DMS114 treated with DMSO at 0.1 percent for 48 hours (cell line): ENCODE results near the gene WDR93.
"Not testable (repeated sequence)": the region's sequence is repeated elsewhere in the genome, so short reads cannot be mapped to it uniquely, and the experiment has no call there.

Source experiments
- DNase-seq: peaks from one replicate; lab custom pipeline; 2025; ENCODE audit not compliant: unreplicated experiment; lab: John Stamatoyannopoulos, UW

The WDR93 gene

DNA sequence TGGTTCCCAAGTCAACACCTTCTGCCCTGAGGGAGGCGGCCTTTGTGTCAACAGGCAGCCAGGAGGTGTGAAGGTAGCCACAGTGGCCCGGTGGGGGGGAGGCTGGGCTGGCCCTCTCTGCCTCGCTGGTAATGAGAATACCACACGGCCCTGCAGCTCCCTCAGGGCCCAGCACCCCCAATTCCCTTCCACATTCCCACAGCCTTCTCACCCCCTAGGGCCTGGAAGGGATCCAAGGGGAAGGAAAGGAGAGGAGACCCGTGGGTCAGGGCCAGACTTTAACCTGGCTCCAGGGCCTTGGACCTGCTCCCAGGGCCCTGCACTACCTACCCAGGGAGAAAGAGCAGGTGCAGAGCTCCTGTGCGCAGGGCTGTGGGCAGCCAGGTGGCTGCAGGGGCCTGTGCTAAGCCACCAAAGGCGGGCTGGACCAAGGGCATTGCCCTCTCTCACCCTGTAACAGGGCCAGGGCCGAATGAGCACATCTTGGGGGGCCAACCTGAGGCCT is 76.9 kb downstream of the WDR93 start:
- DNase-seq: no peak

DNA sequence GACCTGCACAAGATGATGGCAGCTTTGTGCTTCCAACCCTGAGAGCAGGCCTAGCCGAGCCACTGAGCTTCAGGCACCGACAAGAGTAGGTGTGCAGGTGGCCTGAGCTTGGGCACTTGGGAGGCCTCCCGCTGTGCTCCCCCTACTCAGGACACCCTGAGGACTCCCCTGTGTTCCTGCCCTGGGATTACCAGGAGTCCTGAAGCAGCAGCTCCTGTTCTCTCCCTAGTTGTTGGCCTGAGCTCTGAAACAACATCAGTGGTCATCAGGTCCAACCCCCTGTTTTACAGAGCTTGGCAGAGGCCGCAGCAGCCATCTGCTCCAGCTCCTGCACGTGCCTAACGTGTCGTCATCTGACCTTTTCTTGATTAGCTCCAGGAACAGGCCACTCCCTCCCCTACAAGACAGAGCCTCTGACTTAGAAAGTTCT is 77.5 kb downstream of the WDR93 start:
- DNase-seq: no peak

DNA sequence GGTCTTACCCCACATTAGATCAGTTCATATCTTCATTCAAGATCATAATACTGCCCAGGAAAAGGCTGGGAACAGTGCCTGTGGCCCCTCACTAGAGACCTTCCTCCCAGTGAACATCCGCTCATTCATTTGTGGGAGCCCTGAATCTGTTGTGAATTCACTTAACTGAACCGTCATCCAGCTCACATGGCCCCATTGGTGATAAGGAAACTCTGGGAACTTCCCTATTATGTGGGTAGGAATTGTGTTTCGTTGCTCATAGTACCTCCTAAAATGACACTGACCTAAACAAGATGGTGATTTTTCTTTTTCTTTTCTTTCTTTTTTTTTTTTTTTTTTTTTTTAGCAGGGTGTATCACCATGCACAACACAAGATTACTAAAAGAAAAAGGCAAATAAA is 78.8 kb downstream of the WDR93 start:
- no peak for DNase-seq

DNA sequence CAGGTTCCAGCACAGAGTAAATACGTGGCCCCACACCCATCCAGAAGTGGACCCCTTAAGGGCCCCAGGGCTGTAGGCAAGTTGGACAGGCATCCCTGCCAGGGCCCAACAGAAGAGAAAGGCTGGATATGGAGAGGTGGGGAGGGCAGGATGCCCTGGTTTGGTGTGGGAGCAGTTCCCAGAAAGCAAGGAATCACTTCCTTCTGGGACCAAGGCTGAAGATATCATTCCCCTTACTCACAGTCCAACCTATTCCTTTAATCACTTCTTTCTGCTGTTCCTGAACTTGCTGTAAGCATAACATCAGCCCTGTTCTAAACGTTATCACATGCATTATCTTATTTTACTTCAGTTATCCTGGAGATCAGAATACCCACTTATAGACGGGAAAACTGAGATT is 79.4 kb downstream of the WDR93 start:
- DNase-seq: no peak

DNA sequence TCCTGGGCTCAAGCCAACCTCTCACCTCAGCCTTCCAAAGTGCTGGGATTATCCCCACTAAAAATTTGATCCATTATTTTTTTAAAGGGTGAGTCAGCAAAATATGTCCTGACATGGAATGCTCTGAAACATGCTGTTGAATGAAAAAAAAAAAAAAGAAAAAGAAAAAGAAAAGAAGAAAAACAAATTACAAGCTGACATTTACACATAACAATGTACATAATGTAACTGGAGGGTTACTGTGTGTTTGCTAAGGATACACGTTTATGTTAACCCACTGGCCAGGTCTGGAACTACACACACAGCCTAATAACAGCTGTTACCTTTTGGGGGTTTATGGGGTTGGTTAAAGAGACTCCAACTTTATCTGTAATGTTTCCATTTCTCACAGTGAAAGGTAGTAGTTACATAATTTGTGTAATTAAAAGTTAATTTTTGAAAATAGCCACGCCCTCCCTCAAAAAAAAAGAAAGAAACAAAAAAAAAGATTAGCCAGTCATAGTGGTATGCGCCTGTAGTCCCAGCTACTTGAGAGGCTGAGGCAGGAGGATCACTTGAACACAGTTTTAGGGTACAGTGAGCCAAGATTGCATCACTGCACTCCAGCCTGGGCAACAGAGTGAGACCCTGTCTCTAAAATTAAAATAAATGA is 82.4 kb downstream of the WDR93 start:
- no peak for DNase-seq

DNA sequence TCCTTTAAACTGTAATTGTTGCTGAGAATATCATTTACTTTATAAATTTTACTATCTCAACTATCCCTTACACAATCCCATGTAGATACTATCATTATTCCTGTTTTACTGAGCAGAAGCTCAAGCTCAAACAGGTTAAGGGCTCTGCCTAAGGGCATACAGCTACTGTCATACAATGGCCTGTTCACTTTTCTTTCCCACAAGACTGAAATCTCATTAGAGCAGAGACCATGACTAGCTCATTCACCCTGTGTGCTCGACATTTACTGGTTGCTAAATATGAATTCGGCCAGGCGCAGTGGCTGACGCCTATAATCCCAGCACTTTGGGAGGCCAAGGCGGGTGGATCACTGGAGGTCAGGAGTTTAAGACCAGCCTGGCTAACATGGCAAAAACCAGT is 83.9 kb downstream of the WDR93 start:
- DNase-seq: no peak

GRCh38 chr15:89775815-89776214 is 85.2 kb downstream of the WDR93 start:
- DNase-seq: no peak

GRCh38 chr15:89776274-89777072 is 85.9 kb downstream of the WDR93 start, which contains the start of gene MESP2:
Gene MESP2, plus strand, starts transcription at chr15:89776332. Its CDS starts 26 bp downstream, at chr15:89776358.
- DNase-seq: peak; percentile 76

DNA sequence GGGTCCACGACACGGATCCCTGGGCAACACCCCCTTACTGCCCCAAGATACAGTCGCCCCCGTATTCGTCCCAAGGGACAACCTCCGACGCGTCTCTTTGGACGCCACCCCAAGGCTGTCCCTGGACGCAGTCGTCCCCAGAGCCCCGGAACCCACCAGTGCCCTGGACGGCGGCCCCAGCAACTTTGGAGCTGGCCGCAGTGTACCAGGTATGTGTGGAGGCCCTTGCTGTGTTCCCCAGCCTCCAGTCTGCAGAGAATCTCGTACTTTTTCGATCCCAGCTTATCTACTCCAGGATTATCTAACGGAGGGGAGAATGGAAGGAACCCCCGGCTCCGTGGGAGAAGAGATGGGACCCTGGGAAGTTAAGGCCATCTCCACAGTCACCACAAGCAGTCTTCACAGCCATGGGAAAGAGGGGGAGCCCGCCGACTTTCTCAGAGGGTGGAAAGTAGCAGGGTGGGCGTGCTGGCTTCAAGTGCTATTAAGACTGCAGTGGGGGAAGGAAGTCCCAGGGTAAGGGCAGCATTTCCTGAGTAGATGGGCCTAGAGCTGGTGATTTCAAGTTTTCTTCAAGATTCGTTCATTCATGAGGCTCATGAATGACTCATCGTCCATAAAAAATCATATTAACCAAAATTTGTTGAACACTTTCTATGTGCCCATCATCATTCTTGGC is 86.6 kb downstream of the WDR93 start:
- no peak for DNase-seq

GRCh38 chr15:89777782-89778380 is 87.3 kb downstream of the WDR93 start:
- DNase-seq: no peak

DNA sequence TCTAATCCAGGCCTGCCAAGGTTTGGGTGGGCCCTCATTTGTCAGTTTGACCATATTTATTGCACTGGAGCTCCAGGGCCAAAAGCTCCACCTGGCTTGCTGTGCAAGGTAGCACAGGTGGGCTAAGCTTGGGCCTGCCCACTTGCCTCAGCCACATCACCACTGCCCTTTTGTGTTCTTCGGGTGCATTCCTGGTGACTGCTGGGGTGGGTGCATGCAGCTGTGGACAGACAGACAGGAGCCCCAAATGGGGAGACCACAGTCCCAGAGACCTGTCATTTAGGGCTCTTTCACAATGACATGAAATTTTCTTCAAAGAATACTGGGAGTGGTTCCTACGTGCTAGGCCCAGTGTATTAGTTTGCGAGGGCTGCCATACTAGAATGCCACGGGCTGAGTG is 88.2 kb downstream of the WDR93 start:
- no peak for DNase-seq

- DNase-seq: no peak
Measured at GRCh38 chr15:89780601-89781000, 90.0 kb downstream of the WDR93 start.

GRCh38 chr15:89781055-89781454 is 90.4 kb downstream of the WDR93 start:
- no peak for DNase-seq

GRCh38 chr15:89781891-89782618 is 91.4 kb downstream of the WDR93 start:
- DNase-seq: no peak

DNA sequence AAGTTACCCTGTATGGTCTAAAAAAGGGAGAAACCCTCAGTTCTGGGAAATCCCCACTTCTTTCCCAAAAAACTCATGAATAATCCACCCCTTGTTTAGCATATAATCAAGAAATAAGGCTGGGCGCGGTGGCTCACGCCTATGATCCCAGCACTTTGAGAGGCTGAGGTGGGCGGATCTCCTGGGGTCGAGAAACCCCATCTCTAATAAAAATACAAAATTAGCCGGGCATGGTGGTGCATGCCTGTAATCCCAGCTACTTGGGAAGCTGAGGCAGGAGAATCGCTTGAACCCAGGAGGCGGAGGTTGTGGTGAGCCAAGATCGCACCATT is 92.0 kb downstream of the WDR93 start:
- DNase-seq: not testable (repeated sequence)

DNA sequence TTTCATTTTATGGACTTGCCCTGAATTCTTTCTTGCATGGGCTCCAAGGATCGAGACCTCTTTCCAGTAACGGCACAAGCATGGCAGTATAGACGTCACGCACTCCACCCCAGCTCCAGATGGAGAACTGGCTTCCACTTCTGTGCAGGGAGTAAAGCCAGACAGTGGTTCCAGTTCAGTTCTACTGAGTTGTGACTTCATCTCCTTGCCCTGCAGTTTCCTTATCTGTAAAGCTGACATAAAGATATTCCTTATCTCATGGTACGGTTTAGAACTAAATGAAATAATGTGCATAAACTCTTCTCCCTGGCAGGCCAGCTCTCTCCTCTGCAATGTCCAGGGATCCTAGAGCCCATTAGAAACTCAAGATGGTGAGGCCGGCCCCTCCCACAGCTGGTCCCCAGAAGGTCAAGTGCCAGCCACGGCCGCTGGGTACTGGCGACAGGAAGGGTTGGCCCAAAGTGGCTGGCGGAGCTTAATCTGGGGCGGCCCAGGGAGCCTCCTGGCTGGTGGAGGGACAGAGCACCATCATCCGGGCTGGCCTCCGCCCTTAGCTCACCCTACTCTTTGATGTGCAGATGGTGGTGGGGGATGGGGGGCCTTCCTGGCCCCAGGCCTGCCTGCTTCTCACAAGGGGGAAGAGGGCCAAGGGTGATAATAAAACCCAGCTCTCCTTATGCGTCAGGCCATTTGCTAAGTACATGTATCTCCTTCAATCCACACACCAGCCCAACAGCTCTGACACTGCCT is 92.7 kb downstream of the WDR93 start:
- DNase-seq: no peak

DNA sequence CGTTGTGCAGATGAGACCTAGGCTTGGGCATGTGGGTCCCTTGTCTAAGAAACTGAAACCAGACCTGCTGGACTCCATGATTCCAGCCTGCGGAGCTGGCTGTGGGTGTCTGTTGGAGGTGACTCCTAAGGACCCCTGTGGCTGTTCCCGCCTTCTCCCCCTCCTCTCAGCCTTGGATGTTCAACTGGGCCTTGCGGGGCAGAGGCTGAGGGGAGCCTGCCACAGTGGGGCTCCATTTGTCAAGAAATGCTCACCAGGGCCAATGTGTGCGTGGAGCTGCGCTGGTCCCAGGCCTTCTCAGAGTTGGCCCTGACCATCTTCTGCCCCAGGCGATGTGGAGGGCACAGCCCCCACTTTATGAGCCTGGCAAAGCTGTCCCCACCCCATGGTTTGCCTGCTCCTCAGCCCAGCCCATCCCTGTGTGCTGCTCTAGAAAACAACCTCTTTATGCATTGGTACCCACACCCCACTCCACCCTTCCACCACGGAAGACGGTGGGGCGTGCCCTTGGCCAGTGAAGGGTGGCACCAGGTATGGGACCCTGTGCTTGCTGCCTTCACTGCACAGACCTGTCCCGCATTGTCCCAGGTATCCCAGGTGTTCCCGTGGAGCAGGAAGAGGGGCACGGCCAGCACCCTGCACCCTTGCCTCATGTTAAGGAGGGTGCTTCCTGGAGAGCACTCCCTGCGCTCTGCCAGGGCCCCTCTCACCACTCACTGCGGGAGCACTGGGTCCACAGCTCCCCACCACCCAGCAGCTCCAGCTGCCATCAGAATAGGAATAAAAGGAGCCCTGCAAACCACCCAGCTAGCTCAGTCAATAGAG is 93.5 kb downstream of the WDR93 start:
- no peak for DNase-seq

DNA sequence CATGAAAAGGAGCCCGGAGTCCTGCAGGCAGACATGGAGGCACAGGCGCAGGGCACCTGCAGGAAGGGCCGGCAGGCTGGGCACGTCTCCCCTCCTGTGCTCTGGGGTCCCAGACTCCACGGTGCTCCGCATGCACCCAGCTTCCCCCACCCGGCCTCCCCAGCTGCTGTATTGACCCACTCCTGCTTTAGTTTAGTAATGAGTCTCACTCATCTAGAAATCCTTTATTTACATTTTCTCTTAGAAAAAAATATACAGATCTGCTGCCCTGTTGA is 94.0 kb downstream of the WDR93 start:
- no peak for DNase-seq

GRCh38 chr15:89785064-89785773 is 94.6 kb downstream of the WDR93 start:
- no peak for DNase-seq
